Mesodermal cell (in vitro differentiated cells): ENCODE data around the gene FRMD4A.
A peak's percentile ranks its signal among the peaks of the same experiment; 100 is the strongest.
"Not testable (repeated sequence)": the region's sequence is repeated elsewhere in the genome, so short reads cannot be mapped to it uniquely, and the experiment has no call there.

Experiments
- H3K27ac ChIP-seq: 2 replicates; pipeline ENCODE4 v1.7.0; 2013; ENCODE audit warnings: mild to moderate bottlenecking, low read depth, low read length, moderate library complexity; ENCODE audit not compliant: severe bottlenecking
- H3K36me3 ChIP-seq: 2 replicates; pipeline ENCODE4 v1.7.1; 2013; ENCODE audit warnings: mild to moderate bottlenecking, low read length, moderate library complexity; ENCODE audit not compliant: control insufficient read depth, insufficient read depth
- H3K4me1 ChIP-seq: one replicate; pipeline ENCODE4 v1.7.1; 2013; ENCODE audit warnings: mild to moderate bottlenecking, low read length; ENCODE audit not compliant: insufficient read depth, control insufficient read depth, poor library complexity, severe bottlenecking
- H3K4me3 ChIP-seq: 2 replicates; pipeline ENCODE4 v1.7.0; 2013; ENCODE audit warnings: low read length, control low read depth, mild to moderate bottlenecking; ENCODE audit not compliant: insufficient read depth, poor library complexity, severe bottlenecking; ENCODE audit errors: extremely low read depth
- H3K9me3 ChIP-seq: 2 replicates; pipeline ENCODE4 v1.7.1; 2013; ENCODE audit warnings: mild to moderate bottlenecking, low read length, moderate library complexity; ENCODE audit not compliant: control insufficient read depth
- WGBS, 2 experiments: methylation state at CpG; one replicate each; pipeline ENCODE4 v1.1.5; 2013; ENCODE audit warnings: missing lambda C conversion rate in 2 of 2; ENCODE audit not compliant: insufficient coverage in 2 of 2; 5-methylcytosine and 5-hydroxymethylcytosine counted together

The FRMD4A gene

GRCh38 chr10:14060320-14061070 lies 270.2 kb downstream of the FRMD4A start:
- peaks cover 19% of the 10 kb centered on the region for H3K4me1 ChIP-seq
- WGBS, 2 experiments, result 88 to 91% methylated on average over 1 of the region's 2 CpGs
- H3K36me3 ChIP-seq, result no peaks in the 10 kb centered on the region
- H3K27ac ChIP-seq, result no peak overlapping the region
- no peak overlapping the region for H3K4me3 ChIP-seq
- no peaks in the 10 kb centered on the region for H3K9me3 ChIP-seq

DNA sequence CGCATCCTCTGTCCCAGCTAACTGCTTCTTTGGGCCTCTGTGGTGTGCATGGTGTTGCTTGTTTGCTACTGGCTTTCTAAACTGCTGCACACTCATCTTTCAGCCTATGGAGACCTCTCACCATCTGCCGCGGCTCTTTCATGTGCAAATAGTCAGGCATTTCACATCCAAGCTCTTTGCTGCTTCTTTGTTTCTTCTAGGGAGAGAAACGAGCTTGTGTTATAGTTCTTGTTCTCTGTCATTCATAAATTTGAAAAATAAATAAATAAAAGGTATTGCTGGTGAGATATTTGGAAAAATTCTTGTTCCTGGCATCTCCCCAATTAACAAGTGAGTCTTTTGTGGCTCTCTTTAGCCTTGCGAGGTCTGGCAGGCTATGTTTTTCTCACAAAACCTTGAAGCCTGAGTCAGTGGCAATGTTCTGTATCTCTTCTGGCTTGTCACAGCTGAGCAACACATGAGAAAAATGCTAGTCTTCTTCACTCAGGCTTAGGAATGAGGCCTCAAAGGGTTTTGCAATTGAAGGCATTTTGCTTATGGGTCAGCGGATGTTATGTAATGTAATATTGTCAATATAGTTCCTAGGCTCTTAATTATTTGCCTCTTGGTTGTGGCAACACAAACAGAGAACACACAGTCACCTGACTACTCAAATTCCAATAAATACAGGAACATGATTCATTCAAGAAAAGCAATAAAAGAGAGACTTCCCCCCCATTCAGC lies 274.0 kb downstream of the FRMD4A start:
- Histone ChIP-seq H3K27ac (peak overlapping the region; percentile 76), H3K9me3 (peaks cover 9% of the 10 kb centered on the region), H3K4me1 (peaks cover 11% of the 10 kb centered on the region), H3K36me3 (no peaks in the 10 kb centered on the region), H3K4me3 (no peak overlapping the region)
- WGBS, 2 experiments, result 50 to 51% methylated on average over 1 to 4 of the region's 6 CpGs

DNA sequence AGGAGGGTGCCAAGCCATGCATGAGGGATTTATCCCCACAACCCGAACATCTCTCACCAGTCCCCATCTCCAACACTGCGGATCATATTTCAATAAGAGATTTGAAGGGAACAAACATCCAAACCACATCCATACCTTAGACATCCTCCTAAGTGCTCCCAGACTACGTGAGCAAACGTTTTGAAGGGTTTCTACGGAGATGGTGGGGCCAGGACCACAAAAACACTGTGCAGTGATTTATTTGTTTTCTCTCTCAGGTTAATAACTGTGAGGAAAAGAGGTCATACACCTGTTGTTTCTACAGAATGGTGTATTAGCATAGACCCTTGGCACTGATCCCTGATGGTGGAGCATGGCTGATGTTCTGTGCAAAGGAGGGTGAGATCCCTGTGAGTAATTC lies 277.8 kb downstream of the FRMD4A start:
- peaks cover 11% of the 10 kb centered on the region for H3K4me1 ChIP-seq
- H3K9me3 ChIP-seq, result peaks cover 9% of the 10 kb centered on the region
- WGBS, 2 experiments, result 95 to 97% methylated on average over 5 of the region's 5 CpGs
- no peaks in the 10 kb centered on the region for H3K36me3 ChIP-seq
- no peak overlapping the region for H3K4me3 ChIP-seq
- H3K27ac ChIP-seq, result no peak overlapping the region

GRCh38 chr10:14050598-14050997 lies 280.1 kb downstream of the FRMD4A start:
- H3K4me3 ChIP-seq, result no peak overlapping the region

DNA sequence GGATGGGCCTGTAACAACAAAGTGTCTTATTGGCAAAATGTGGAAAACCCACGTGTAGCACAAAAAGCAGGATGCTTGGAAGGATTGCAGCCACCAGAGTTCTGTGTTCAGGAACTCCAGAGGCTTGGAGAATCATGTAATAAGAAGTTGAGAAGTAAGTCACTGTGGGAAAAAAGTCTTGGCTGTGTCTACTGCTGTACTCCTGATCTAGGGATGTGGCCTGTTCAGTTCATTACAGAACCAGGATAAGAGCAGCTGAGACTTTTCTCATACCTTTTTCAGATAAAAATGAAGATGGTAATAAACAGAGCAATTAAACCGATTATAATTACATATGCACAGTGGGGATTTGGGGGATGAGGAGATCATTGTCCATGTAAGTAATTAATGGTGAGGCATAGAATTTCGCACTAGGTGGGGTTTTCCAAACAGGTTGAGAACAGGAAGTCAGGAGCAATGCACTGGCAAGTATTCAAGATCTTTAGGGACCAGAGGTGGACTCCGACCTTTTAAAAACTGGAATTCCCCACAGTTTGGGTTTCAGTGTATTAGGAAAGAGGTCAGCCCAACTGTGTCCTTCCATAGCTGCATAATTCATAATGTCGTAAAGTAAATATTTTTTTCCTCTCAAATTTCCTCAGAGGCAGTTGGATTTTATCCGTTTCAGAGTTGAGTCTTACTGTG lies 281.7 kb downstream of the FRMD4A start:
- no peak overlapping the region for H3K27ac ChIP-seq
- no peaks in the 10 kb centered on the region for H3K36me3 ChIP-seq
- H3K4me3 ChIP-seq, result no peak overlapping the region
- H3K4me1 ChIP-seq, result no peaks in the 10 kb centered on the region
- peaks cover 5% of the 10 kb centered on the region for H3K9me3 ChIP-seq
- 87 to 92% methylated on average over 3 of the region's 6 CpGs for WGBS, 2 experiments

More at GRCh38 chr10:14050598-14050997, 280.1 kb downstream of the FRMD4A start:
- Histone ChIP-seq H3K9me3 (peaks cover 9% of the 10 kb centered on the region), H3K4me1 (no peaks in the 10 kb centered on the region), H3K27ac (no peak overlapping the region), H3K36me3 (no peaks in the 10 kb centered on the region)
- 92 to 100% methylated on average over 2 of the region's 4 CpGs for WGBS, 2 experiments

- Histone ChIP-seq H3K36me3 (no peaks in the 10 kb centered on the region), H3K27ac (no peak overlapping the region), H3K4me1 (no peaks in the 10 kb centered on the region), H3K4me3 (no peak overlapping the region), H3K9me3 (peaks cover 7% of the 10 kb centered on the region)
- WGBS, 2 experiments, result 100% methylated on average over 1 of the region's 2 CpGs
These were observed 283.3 kb downstream of the FRMD4A start for GRCh38 chr10:14047431-14047830.

DNA sequence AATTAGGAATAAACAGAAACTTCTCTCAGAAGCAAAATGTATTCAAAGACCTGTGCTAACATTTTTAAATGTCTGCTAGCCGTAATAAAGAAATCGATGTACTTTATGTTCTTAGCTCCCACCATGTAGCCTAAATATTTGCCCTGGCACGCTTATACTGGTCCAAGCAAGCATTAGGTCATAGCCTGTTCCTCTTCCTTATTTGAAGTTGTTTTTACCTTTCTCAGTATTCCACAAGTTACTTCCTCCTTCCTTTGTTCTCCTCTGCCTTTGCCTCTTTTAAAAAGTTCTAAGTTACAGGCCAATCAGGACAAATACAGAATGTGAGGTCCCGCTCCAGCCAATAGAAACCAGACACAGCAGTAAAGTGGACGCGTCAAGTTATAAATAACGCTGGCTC lies 288.7 kb downstream of the FRMD4A start:
- H3K4me1 ChIP-seq, H3K4me3 ChIP-seq, H3K36me3 ChIP-seq, H3K27ac ChIP-seq, H3K9me3 ChIP-seq: not testable (repeated sequence)
- WGBS, 2 experiments, result 92 to 97% methylated on average over 7 of the region's 7 CpGs

DNA sequence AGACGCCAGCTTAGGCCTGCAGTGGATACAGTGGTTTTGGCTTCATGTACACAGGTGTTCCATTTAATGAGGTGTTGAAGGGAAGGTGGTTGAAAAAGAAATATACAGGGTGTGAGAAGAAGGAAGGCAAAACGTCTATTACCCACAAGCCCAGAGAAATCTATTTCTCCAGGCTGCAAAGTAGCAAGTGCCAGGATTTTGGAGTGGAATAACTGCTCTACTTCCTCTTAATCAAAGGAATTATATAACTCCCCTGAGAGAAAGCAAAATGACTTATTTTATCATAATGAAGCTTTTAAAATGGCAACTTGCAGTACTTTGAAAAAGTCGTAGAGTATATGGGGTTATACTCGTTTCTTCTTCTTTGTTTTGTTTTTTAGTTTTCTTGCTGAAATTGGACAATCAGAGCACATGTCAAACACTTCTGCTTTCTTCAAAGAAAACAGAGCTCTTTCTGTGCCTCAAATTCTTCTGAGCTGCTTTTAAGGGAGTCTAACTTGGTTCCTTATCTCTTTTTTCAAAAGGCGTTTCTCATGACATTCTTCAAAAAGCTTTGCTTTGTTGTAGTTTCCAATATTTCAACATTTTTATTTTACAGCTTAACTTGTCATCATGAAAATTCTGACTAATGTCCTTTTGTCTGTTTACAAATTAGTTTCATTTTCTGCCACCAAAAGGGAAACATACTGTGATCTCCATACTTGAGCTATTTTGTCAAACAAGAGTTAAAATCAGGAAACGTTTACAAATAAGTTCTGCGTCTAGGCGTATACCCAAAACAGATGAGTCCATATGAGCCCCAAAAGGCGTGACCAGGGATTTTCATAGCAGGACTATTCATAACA lies 289.7 kb downstream of the FRMD4A start:
- 91 to 92% methylated on average over 3 to 5 of the region's 9 CpGs for WGBS, 2 experiments
- H3K27ac ChIP-seq, result peak overlapping the region; percentile 57
- no peak overlapping the region for H3K4me3 ChIP-seq
- H3K4me1 ChIP-seq, result peaks cover 4% of the 10 kb centered on the region
- no peaks in the 10 kb centered on the region for H3K36me3 ChIP-seq
- peaks cover 3% of the 10 kb centered on the region for H3K9me3 ChIP-seq

DNA sequence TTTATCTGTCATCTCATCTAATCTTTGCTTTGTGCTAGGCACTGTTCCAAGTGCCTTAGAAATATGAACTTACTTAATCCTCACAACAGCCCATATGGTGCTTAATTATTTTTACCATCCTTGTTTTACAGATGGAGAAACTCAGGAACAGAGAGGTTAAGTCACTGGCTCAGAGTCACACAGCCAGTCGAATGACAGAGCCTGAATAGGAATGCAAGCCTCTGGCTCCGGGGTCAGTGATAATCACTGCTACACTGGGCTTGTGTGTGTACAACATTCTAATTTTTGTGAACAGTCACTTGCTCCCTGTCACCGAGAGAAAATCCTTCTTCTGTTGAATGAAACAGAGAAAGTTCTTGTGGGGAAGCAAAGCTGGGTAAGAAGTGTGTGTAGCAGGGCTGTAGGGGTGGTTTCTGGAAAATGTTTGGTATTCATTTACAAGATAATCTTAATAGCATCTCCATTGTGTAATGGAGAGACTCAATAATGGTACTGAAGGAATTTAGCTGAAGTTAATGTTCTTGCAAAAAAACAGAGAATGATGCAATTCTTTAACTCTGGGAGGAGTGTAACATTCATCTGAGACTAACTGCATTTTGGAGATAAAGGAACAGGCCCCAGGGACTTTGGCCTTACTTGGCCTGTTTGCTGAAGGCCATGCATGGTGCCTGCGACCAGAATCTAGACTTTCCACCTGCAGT lies 290.6 kb downstream of the FRMD4A start:
- H3K4me3 ChIP-seq, result no peak overlapping the region
- peak overlapping the region; percentile 57 for H3K27ac ChIP-seq

DNA sequence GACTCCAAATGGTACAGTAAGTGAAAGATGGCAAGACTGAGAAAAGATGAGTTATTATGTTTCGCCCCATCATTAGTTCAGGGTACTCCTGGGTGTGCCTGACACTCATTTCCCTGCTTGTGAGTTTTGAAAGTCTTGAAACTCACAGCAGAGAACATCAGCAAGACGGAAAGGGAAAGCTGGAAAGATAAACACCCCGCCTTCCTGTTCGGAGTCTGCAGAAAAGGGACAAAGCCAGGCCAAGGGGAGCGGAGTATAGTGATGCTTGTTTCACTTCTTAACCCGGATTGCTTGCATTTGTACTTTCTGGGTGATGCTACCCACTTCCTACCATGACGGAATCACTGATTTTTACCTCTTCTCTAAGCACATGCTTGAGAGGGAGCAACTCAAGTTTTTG lies 294.5 kb downstream of the FRMD4A start:
- H3K4me3 ChIP-seq, result no peak overlapping the region
- H3K36me3 ChIP-seq, result no peaks in the 10 kb centered on the region
- 88 to 92% methylated on average over 7 of the region's 7 CpGs for WGBS, 2 experiments
- no peaks in the 10 kb centered on the region for H3K4me1 ChIP-seq
- no peaks in the 10 kb centered on the region for H3K9me3 ChIP-seq
- H3K27ac ChIP-seq, result no peak overlapping the region

More for the DNA sequence above, 290.6 kb downstream of the FRMD4A start:
- peaks cover 3% of the 10 kb centered on the region for H3K9me3 ChIP-seq
- WGBS, 2 experiments, result 88 to 95% methylated on average over 4 of the region's 4 CpGs
- H3K36me3 ChIP-seq, result no peaks in the 10 kb centered on the region
- H3K4me1 ChIP-seq, result peaks cover 4% of the 10 kb centered on the region
